Heart right ventricle (tissue), 16 donors: Measurements from ENCODE around the gene WDR47. TPM values are rescaled to one million over a fixed set of nuclear protein-coding genes. Genes with fewer than 3 reads are reported as not detected.
"Not testable (repeated sequence)": the region's sequence is repeated elsewhere in the genome, so short reads cannot be mapped to it uniquely, and the experiment has no call there.

Experiments
- ATAC-seq, 8 donors: fragments of 200-7000 bp; cut with Tn5 transposase; one replicate each; pipeline ENCODE4 v1.9.1; 2020; ENCODE audit warnings: mild to moderate bottlenecking in 8 of 8, moderate library complexity in 8 of 8, moderate number of reproducible peaks in 1 of 8
- DNase-seq, 2 donors: peaks; one replicate each; pipeline ENCODE4 v3.0.0-alpha.2; 2020
- H3K27ac ChIP-seq, 10 donors: fragments of 200-600 bp; sonication (generic) in 2 of 10; one replicate each; pipeline versions ENCODE4 v1.5.0 to v1.8.0; 2020 to 2022; ENCODE audit warnings: mild to moderate bottlenecking in 3 of 10
- H3K27me3 ChIP-seq, 7 donors: fragments of 200-600 bp; one replicate each; pipeline ENCODE4 v1.8.0; 2021 to 2022; ENCODE audit warnings: mild to moderate bottlenecking in 2 of 7
- H3K36me3 ChIP-seq, 9 donors: fragments of 200-600 bp; sonication (generic) in 1 of 9; one replicate each; pipeline versions ENCODE4 v1.5.0 to v1.8.0; 2020 to 2022; ENCODE audit warnings: mild to moderate bottlenecking in 2 of 9
- H3K4me1 ChIP-seq, 9 donors: fragments of 200-600 bp; sonication (generic) in 1 of 9; one replicate each; pipeline versions ENCODE4 v1.5.0 to v1.8.0; 2020 to 2022; ENCODE audit warnings: mild to moderate bottlenecking in 4 of 9
- H3K4me3 ChIP-seq, 10 donors: fragments of 200-600 bp; sonication (generic) in 2 of 10; one replicate each; pipeline versions ENCODE4 v1.5.0 to v1.8.0; 2020 to 2022; ENCODE audit warnings: mild to moderate bottlenecking in 7 of 10, moderate library complexity in 2 of 10
- H3K9me3 ChIP-seq, 11 donors: fragments of 200-600 bp in 10 of 11; sonication (generic) in 2 of 11; one replicate each; pipeline versions ENCODE4 v1.5.0 to v1.8.0; 2013 to 2022; ENCODE audit warnings: mild to moderate bottlenecking in 2 of 11, control low read depth in 1 of 11, moderate library complexity in 1 of 11
- CTCF ChIP-seq, 9 donors: fragments of 200-600 bp; sonication (generic) in 2 of 9; IDR thresholded peaks; one replicate each; pipeline versions ENCODE4 v1.5.0 to v1.8.0; 2021 to 2022; ENCODE audit warnings: antibody characterized with exemption in 9 of 9, mild to moderate bottlenecking in 5 of 9, moderate library complexity in 1 of 9
- WGBS, 2 donors: extraction: QIAGEN DNeasy Blood & Tissue Kit; methylation state at CpG; one replicate each; pipeline ENCODE4 v1.1.7; 2013; ENCODE audit warnings: inconsistent platforms in 1 of 2; 5-methylcytosine and 5-hydroxymethylcytosine counted together
- intact Hi-C, 10 donors: fragments of 100-400 bp; cut with DNase I; formaldehyde crosslinking; loops; one replicate each; pipeline versions ENCODE4 v1.11.1 to v1.14.2; 2022
- polyA plus RNA-seq, 2 donors: library from polyadenylated mRNA; stranded (reverse); fragments of 200-250 nt; gene quantifications; one replicate each; pipeline ENCODE4 v1.2.3, GENCODE V29; 2013
- total RNA-seq, 10 donors: library from RNA; stranded (reverse); fragmentation: NEBNext Ultra II Directional in 3 of 10; extraction: Animal tissue kit (Norgen Biotek cat#: 25700) in 3 of 10; gene quantifications; one replicate each; pipeline versions ENCODE4 v1.2.1 to v1.2.4, GENCODE V29; 2021 to 2023
- donor health status: Arrhythmogenic right ventricular cardiomyopathy.
- donor health status: ischemic (EF 13 %, LVEDD 7.1; RV severe dilation, severe dysfunction).
- donor health status: healthy with polysubstance abuse.
- donor health status: DM: no; HTN: yes; CAD: no.
- donor health status: DM: no; HTN: no; CAD: no.
- donor health status: ischemic (EF 25% LVEDD 6.9; RV normal size, moderate dysfunction).
- donor health status: ischemic (EF 25% LVEDD 5.7; RV mildly dilated, moderate dysfunction).
- donor health status: healthy.
- donor health status: DM: yes; HTN: yes; CAD: no.
- donor health status: Ischemic cardiomyopathy.
- donor health status: ischemic (EF 35%, LVEDD 5.7; RV mildly dilated, moderate dysfunction).
- donor health status: nonischemic (EF 11% LVEDD 7.7; RV severe dilation, severe dysfunction).
- donor health status: DM: yes; HTN: yes; CAD: no.
- donor health status: PGD.
- donor health status: ischemic (EF 29% LVEDD 5.4; RV normal size, mild dysfunction).
- donor health status: nonischemic (EF 23%, LVEDD 6.1; RV moderate dilation, normal function).

The WDR47 gene
- total and polyA plus RNA-seq, 12 donors: 3.5 to 20.6 (median 14.0) TPM

- no peak for ATAC-seq
- WGBS, 2 donors: 93 to 94% methylated on average over 6 of the region's 6 CpGs
- no peak overlapping the region for H3K27ac ChIP-seq
- no peak for TF ChIP-seq CTCF (IDR thresholded peaks at IDR 0.05)
- no peaks in the 10 kb centered on the region for H3K4me1 ChIP-seq
- DNase-seq: no peak
- H3K4me3 ChIP-seq: no peak overlapping the region
- intact Hi-C loops: no loop called here
- H3K9me3 ChIP-seq: no peaks in the 10 kb centered on the region
- H3K27me3 ChIP-seq: no peaks in the 10 kb centered on the region
- peaks cover 0 to 30% (median 3%) of the 10 kb centered on the region in 9 donors for H3K36me3 ChIP-seq
Observed at GRCh38 chr1:109025694-109026093, 16.2 kb downstream of the WDR47 start.

DNA sequence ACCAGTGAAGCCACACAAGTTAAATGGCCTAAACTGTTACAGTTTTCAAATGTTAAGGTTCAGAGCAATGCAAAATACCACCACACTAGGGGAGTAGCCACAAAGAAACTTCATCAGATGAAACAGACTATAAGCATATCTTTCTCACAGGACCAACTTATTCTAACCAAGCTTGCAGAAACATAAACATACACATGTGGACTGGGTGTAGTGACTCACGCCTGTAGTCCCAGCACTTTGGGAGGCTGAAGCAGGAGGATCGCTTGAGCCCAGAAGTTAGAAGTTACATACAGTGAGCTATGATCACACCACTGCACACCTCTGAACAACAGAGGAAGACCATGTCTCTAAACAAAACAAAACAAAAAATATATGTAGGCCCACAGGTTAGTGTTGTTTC lies 17.3 kb downstream of the WDR47 start:
- no peak for TF ChIP-seq CTCF (IDR thresholded peaks at IDR 0.05)
- WGBS, 2 donors: 95 to 98% methylated on average over 2 of the region's 2 CpGs
- Histone ChIP-seq H3K4me3 (no peak overlapping the region), H3K9me3 (no peaks in the 10 kb centered on the region), H3K4me1 (no peaks in the 10 kb centered on the region), H3K27ac (no peak overlapping the region), H3K27me3 (no peaks in the 10 kb centered on the region), H3K36me3 (peaks cover 0 to 34% (median 3%) of the 10 kb centered on the region in 9 donors)
- intact Hi-C loops: no loop called here
- DNase-seq (no peak), ATAC-seq (no peak)

DNA sequence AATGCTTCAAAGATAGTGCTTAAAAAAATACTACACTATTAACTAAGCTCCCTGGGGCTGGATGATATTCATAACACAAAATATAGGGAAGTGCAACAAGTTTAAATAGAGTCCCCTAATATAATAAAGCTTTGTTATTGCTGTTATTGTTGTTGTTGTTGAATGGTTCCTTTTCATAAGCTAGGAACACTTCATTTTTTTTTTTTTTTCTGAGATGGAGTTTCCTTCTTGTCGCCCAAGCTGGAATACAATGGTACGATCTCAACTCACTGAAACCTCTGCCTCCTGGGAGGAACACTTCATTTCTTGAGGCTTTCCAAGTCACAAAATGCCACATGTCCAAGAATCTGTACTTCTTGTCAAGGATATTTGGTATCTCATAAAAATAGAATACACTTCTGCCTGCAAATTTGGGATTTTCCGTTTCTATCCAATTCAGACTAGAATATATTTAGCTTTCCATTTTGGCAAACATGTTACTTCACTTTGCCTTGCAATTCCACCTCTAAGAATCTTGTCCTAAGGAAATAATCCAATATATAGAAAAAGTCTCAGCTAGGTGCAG lies 21.1 kb downstream of the WDR47 start:
- H3K9me3 ChIP-seq: peaks cover 0 to 14% (median 0%) of the 10 kb centered on the region in 11 donors
- intact Hi-C loops: no loop called here
- TF ChIP-seq CTCF (IDR thresholded peaks at IDR 0.05): no peak
- no peaks in the 10 kb centered on the region for H3K27me3 ChIP-seq
- ATAC-seq (no peak), DNase-seq (no peak)
- peaks cover 0 to 62% (median 17%) of the 10 kb centered on the region in 9 donors for H3K36me3 ChIP-seq
- WGBS, 2 donors: 70 to 74% methylated on average over 3 of the region's 3 CpGs
- H3K27ac ChIP-seq: no peak overlapping the region
- H3K4me1 ChIP-seq: no peaks in the 10 kb centered on the region
- H3K4me3 ChIP-seq: no peak overlapping the region

GRCh38 chr1:109017719-109018118 lies 24.2 kb downstream of the WDR47 start:
- WGBS, 2 donors: 98 to 99% methylated on average over 6 of the region's 6 CpGs
- not testable (repeated sequence) for DNase-seq, H3K4me1 ChIP-seq, H3K4me3 ChIP-seq, ATAC-seq, H3K27ac ChIP-seq, H3K27me3 ChIP-seq
- H3K36me3 ChIP-seq: peaks cover 0 to 81% (median 20%) of the 10 kb centered on the region in 9 donors
- intact Hi-C loops: loop anchor here in 1 of 10 donors (5.0 kb wide), 1 partner anchor 40 kb away; no protein-coding TSS in a partner anchor
- H3K9me3 ChIP-seq: peaks cover 0 to 14% (median 0%) of the 10 kb centered on the region in 11 donors

DNA sequence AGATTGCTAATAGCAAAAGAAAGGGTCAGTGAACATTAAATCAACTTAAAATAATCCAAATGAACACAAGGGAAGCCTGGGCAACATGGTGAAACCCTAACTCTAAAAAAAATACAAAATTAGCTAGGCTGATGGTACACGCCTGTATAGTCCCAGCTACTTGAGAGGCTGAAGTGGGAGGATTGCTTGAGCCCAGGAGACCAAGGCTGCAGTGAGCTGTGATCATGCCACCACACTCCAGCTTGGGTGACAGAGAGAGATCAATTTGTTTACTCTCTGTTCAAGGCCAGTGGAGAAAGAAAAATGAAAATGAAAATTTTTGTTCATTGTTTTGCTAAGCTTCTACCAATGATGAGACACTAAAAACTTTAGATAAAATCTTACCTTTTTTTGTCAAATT lies 24.8 kb downstream of the WDR47 start:
- Histone ChIP-seq H3K9me3 (peaks cover 0 to 14% (median 0%) of the 10 kb centered on the region in 11 donors), H3K27ac (no peak overlapping the region), H3K4me1 (no peaks in the 10 kb centered on the region), H3K4me3 (no peak overlapping the region), H3K36me3 (peaks cover 0 to 81% (median 23%) of the 10 kb centered on the region in 9 donors), H3K27me3 (no peaks in the 10 kb centered on the region)
- intact Hi-C loops: loop anchor here in 1 of 10 donors (5.0 kb wide), 1 partner anchor 40 kb away; no protein-coding TSS in a partner anchor
- TF ChIP-seq CTCF (IDR thresholded peaks at IDR 0.05): no peak
- DNase-seq (no peak), ATAC-seq (no peak)
- 97 to 100% methylated on average over 1 of the region's 1 CpG for WGBS, 2 donors
